Tibial artery (tissue), 4 donors: ENCODE data around the gene KAZN.
A peak's percentile ranks its signal among the peaks of the same experiment; 100 is the strongest.

Experiments
- DNase-seq, 2 donors: peaks; one replicate each; pipeline ENCODE4 v3.0.0-alpha.2; 2019
- H3K27ac ChIP-seq, 2 donors: fragments of 200-600 bp; sonication (generic) in 1 of 2; 1 replicate in 1 of 2; 2 replicates in 1 of 2; pipeline ENCODE4 v1.5.1; 2018 to 2019; ENCODE audit warnings: mild to moderate bottlenecking in 1 of 2
- H3K27me3 ChIP-seq, 2 donors: fragments of 200-600 bp; sonication (generic) in 1 of 2; one replicate each; pipeline versions ENCODE4 v1.5.1 to v1.6.0; 2016 to 2019
- H3K36me3 ChIP-seq, 3 donors: fragments of 200-600 bp; sonication (generic) in 2 of 3; one replicate each; pipeline ENCODE4 v1.5.1; 2016 to 2019; ENCODE audit warnings: mild to moderate bottlenecking in 2 of 3
- H3K4me1 ChIP-seq, 4 donors: fragments of 200-600 bp; sonication (generic) in 2 of 4; 1 replicate in 3 of 4; 2 replicates in 1 of 4; pipeline ENCODE4 v1.5.1; 2016 to 2019
- H3K4me3 ChIP-seq, 2 donors: fragments of 200-600 bp; sonication (generic) in 1 of 2; 1 replicate in 1 of 2; 2 replicates in 1 of 2; pipeline ENCODE4 v1.5.1; 2018 to 2019; ENCODE audit warnings: mild to moderate bottlenecking in 2 of 2
- H3K9me3 ChIP-seq, 3 donors: fragments of 200-600 bp; sonication (generic) in 1 of 3; one replicate each; pipeline ENCODE4 v1.5.1; 2016 to 2019
- intact Hi-C: fragments of 100-400 bp; cut with DNase I; formaldehyde crosslinking; loops from one replicate; pipeline ENCODE4 v1.15.0; 2023; ENCODE audit warnings: low total_unique reads
- TF ChIP-seq, protein P1 (sequence below), 2 experiments: fragments of 200-600 bp in 1 of 2; fragments of 450-650 bp in 1 of 2; IDR thresholded peaks; one replicate each; pipeline ENCODE4 v1.5.1; 2017 to 2019; ENCODE audit warnings: antibody characterized with exemption in 2 of 2, mild to moderate bottlenecking in 1 of 2, moderate library complexity in 1 of 2

KAZN gene

DNA sequence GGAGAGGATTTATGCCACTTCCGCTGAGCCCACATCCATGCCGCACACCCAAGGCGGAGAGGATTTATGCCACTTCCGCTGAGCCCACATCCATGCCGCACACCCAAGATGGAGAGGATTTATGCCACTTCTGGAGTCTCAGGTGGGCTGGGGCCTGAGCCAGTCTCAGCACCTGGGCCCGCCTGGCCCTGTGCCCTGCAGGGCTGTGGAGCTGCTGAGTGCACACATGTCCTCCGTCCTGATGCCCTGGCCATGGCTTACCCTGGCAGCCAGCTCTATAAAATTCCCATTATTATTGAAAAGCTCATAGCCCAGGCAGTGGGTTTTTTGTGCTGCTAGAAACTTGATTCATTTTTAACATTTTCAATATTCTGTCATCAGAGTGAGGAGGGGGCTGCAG lies 465.3 kb downstream of the KAZN start:
- Histone ChIP-seq H3K4me3 (no peak overlapping the region), H3K36me3 (peaks cover 22 to 74% (median 51%) of the 10 kb centered on the region in 3 donors), H3K27me3 (no peaks in the 10 kb centered on the region), H3K4me1 (peaks cover 0 to 19% (median 13%) of the 10 kb centered on the region in 4 donors), H3K27ac (no peak overlapping the region), H3K9me3 (no peaks in the 10 kb centered on the region)
- no peak for DNase-seq
- TF ChIP-seq, protein P1, sequence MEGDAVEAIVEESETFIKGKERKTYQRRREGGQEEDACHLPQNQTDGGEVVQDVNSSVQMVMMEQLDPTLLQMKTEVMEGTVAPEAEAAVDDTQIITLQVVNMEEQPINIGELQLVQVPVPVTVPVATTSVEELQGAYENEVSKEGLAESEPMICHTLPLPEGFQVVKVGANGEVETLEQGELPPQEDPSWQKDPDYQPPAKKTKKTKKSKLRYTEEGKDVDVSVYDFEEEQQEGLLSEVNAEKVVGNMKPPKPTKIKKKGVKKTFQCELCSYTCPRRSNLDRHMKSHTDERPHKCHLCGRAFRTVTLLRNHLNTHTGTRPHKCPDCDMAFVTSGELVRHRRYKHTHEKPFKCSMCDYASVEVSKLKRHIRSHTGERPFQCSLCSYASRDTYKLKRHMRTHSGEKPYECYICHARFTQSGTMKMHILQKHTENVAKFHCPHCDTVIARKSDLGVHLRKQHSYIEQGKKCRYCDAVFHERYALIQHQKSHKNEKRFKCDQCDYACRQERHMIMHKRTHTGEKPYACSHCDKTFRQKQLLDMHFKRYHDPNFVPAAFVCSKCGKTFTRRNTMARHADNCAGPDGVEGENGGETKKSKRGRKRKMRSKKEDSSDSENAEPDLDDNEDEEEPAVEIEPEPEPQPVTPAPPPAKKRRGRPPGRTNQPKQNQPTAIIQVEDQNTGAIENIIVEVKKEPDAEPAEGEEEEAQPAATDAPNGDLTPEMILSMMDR (IDR thresholded peaks at IDR 0.05), result no peak
- intact Hi-C loops, result loop anchor here (5.0 kb wide), 1 partner anchor 34 kb away; no protein-coding TSS in a partner anchor

DNA sequence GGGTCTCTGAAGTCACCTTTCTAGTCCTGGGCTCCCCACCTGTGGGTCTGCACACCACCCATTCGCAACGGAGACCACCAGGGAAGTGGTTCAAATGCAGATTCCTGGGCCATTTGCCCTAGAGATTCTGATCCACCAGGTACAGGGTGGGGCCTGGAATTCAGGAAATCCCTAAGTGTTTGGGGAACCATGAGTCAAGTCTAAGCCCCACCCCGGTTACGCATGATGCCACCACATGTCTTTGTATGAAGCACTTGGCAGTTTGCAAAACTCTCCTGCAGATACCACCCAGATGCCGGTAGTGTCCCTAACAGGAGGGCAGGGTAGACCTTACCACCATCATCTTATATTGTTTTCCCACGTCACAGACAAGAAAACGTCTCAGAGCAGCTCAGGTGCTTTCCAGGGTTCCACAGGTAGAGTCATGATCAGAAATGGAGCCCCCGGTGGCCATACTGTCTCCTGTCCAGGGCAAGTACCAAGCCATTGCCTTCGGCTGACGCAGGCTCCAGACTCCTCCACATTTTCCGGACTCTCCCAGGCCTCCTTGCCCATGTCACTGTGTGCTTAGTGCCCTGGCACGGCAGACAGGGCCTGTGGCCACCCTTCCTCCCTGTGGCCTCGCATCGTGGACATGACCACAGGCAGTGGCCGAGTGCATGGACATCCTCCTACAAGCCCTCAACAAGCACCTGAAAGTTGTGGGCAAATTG lies 465.9 kb downstream of the KAZN start:
- Histone ChIP-seq H3K9me3 (no peaks in the 10 kb centered on the region), H3K4me1 (peaks cover 0 to 25% (median 16%) of the 10 kb centered on the region in 4 donors), H3K27ac (peak overlapping the region in 1 of 2 donors; percentile 2), H3K36me3 (peaks cover 22 to 68% (median 51%) of the 10 kb centered on the region in 3 donors), H3K4me3 (no peak overlapping the region), H3K27me3 (no peaks in the 10 kb centered on the region)
- no peak for DNase-seq
- TF ChIP-seq, protein P1 (IDR thresholded peaks at IDR 0.05), result no peak
- intact Hi-C loops, result loop anchor here (5.0 kb wide), 1 partner anchor 33 kb away; no protein-coding TSS in a partner anchor

DNA sequence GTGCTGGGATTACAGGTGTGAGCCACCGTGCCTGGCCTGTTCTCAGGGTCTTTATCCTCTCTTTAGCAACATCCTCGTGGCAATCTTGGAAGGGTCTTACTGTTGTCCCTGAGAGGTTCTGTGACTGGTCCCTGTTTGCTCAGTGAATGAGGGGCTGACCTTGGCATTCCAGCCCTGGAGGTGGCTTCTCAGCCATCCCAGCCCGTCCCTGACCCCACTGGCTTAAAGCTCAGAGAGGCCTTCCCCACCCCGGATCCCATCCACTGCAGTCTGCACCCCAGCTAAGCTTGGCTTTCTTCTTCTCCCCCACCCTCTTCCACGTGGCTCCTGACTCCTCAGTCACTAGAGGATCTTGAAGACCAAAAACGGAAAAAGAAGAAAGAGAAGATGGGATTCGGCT lies 466.8 kb downstream of the KAZN start:
- peaks cover 0 to 30% (median 16%) of the 10 kb centered on the region in 4 donors for H3K4me1 ChIP-seq
- H3K27ac ChIP-seq, result peak overlapping the region in 1 of 2 donors; percentile 94
- no peak for DNase-seq
- intact Hi-C loops, result no loop called here
- no peak overlapping the region for H3K4me3 ChIP-seq
- no peaks in the 10 kb centered on the region for H3K27me3 ChIP-seq
- H3K9me3 ChIP-seq, result no peaks in the 10 kb centered on the region
- TF ChIP-seq, protein P1 (IDR thresholded peaks at IDR 0.05), result no peak
- peaks cover 22 to 61% (median 46%) of the 10 kb centered on the region in 3 donors for H3K36me3 ChIP-seq

DNA sequence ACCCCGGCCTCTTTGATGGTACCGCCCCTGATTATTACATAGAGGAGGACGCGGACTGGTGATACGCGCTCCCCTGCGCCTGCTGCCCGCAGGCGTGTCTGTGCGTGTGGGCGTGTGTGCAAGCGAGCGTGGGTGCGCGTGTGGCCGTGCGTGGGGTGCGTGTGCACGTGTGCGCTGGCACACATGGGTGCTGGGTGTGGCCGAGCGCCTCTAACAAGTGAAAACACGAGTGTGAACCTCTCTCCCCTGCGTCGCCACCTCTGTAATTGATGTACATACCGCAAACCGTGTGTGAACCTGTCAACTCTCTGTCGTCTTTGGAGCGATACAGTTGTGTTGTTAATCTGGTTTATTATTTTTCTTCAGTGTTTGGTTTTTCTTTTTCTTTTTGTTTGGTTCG lies 467.3 kb downstream of the KAZN start:
- TF ChIP-seq, protein P1 (IDR thresholded peaks at IDR 0.05), result no peak
- H3K9me3 ChIP-seq, result no peaks in the 10 kb centered on the region
- DNase-seq, result no peak
- H3K4me1 ChIP-seq, result peaks cover 0 to 30% (median 16%) of the 10 kb centered on the region in 4 donors
- peak overlapping the region; percentile 82 to 94 for H3K27ac ChIP-seq
- no peaks in the 10 kb centered on the region for H3K27me3 ChIP-seq
- H3K36me3 ChIP-seq, result peaks cover 22 to 62% (median 42%) of the 10 kb centered on the region in 3 donors
- intact Hi-C loops, result no loop called here
- no peak overlapping the region for H3K4me3 ChIP-seq

DNA sequence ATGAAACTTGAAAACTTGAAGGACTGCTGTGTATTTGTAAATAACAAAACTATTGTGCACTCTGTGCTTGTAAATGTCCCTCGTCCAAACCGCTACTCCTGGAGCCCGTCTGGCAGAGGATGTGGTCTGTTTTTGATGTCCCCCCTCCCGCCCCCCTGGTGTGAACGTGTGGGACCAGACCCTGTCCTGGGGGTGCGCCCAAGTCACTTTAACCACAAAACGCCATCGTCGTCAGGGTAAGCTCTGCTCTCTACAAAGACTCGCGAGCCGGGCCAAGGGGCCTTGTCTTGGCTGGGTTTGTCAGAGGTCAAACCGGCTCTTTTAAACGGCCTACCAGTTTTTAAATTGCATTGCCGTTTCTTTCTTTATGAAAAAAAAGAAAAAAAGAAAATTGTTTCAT lies 467.7 kb downstream of the KAZN start:
- no peaks in the 10 kb centered on the region for H3K9me3 ChIP-seq
- TF ChIP-seq, protein P1 (IDR thresholded peaks at IDR 0.05), result no peak
- no peak overlapping the region for H3K4me3 ChIP-seq
- H3K4me1 ChIP-seq, result peaks cover 0 to 31% (median 16%) of the 10 kb centered on the region in 4 donors
- peak overlapping the region; percentile 82 to 94 for H3K27ac ChIP-seq
- peaks cover 21 to 58% (median 38%) of the 10 kb centered on the region in 3 donors for H3K36me3 ChIP-seq
- intact Hi-C loops, result no loop called here
- no peak for DNase-seq
- H3K27me3 ChIP-seq, result no peaks in the 10 kb centered on the region
